Psoas muscle (tissue), 8 donors: ENCODE measurements around the gene ADAMTS12. TPM values are rescaled to one million over a fixed set of nuclear protein-coding genes. Genes with fewer than 3 reads are reported as not detected.

Experiments used
- ATAC-seq, 4 donors: fragments of 200-7000 bp; cut with Tn5 transposase; one replicate each; pipeline ENCODE4 v1.9.1; 2020; ENCODE audit warnings: moderate library complexity in 3 of 4, mild to moderate bottlenecking in 2 of 4
- DNase-seq, 2 donors: peaks; one replicate each; pipeline ENCODE4 v3.0.0-alpha.2; 2020
- H3K27ac ChIP-seq: fragments of 200-600 bp; one replicate; pipeline ENCODE4 v1.8.0; 2022
- H3K27me3 ChIP-seq, 3 donors: fragments of 200-600 bp in 1 of 3; one replicate each; pipeline versions ENCODE4 v1.6.1 to v1.8.0; 2013 to 2022; ENCODE audit warnings: low read length in 2 of 3, mild to moderate bottlenecking in 2 of 3, moderate library complexity in 1 of 3; ENCODE audit not compliant: insufficient read depth in 3 of 3
- H3K36me3 ChIP-seq, 2 donors: fragments of 200-600 bp in 1 of 2; one replicate each; pipeline versions ENCODE4 v1.6.1 to v1.8.0; 2013 to 2022; ENCODE audit warnings: low read depth in 1 of 2, mild to moderate bottlenecking in 1 of 2, moderate library complexity in 1 of 2; ENCODE audit not compliant: insufficient read depth in 1 of 2
- H3K4me1 ChIP-seq: fragments of 200-600 bp; one replicate; pipeline ENCODE4 v1.8.0; 2022
- H3K4me3 ChIP-seq: fragments of 200-600 bp; one replicate; pipeline ENCODE4 v1.8.0; 2022; ENCODE audit warnings: mild to moderate bottlenecking
- H3K9me3 ChIP-seq: fragments of 200-600 bp; one replicate; pipeline ENCODE4 v1.8.0; 2022
- CTCF ChIP-seq: fragments of 200-600 bp; IDR thresholded peaks from one replicate; pipeline ENCODE4 v1.8.0; 2022; ENCODE audit warnings: antibody characterized with exemption
- WGBS, 3 donors: extraction: QIAGEN DNeasy Blood & Tissue Kit; methylation state at CpG; one replicate each; pipeline versions ENCODE4 v1.1.6 to v1.1.7; 2013; 5-methylcytosine and 5-hydroxymethylcytosine counted together
- intact Hi-C, 2 donors: fragments of 100-400 bp; cut with DNase I; formaldehyde crosslinking; loops; one replicate each; pipeline versions ENCODE4 v1.11.0 to v1.14.2; 2022
- polyA plus RNA-seq, 3 donors: library from polyadenylated mRNA; stranded (reverse); fragments of 200-250 nt; gene quantifications; one replicate each; pipeline ENCODE4 v1.2.3, GENCODE V29; 2013
- total RNA-seq, 4 donors: library from RNA; stranded (reverse); fragmentation: NEBNext Ultra II Directional in 2 of 4; extraction: Animal tissue kit (Norgen Biotek cat#: 25700) in 2 of 4; gene quantifications; one replicate each; pipeline versions ENCODE4 v1.2.1 to v1.2.4, GENCODE V29; 2021 to 2023
- donor health status: healthy with polysubstance abuse.
- donor health status: DM: no; HTN: no; CAD: no; lungs with moderate emphysema.
- donor health status: Bipolar disorder and iron deficiency.
- donor health status: healthy.
- donor health status: DM: yes; HTN: yes; CAD: no.
- donor health status: DM: no; HTN: no; CAD: no.
- donor health status: DM: no; HTN: no; CAD: no.
- donor health status: DM: yes; HTN: yes; CAD: no.

The ADAMTS12 gene
- total and polyA plus RNA-seq, 7 donors = 0.19 to 1.2 (median 0.88) TPM

- no peak for DNase-seq
- no peak for ATAC-seq
- Histone ChIP-seq H3K4me1 (no peaks in the 10 kb centered on the region), H3K36me3 (no peaks in the 10 kb centered on the region), H3K4me3 (no peak overlapping the region), H3K27ac (no peak overlapping the region), H3K9me3 (no peaks in the 10 kb centered on the region), H3K27me3 (no peaks in the 10 kb centered on the region)
- 82 to 91% (median 83%) methylated on average over 2 of the region's 2 CpGs for WGBS, 3 donors
- intact Hi-C loops = no loop called here
- no peak for TF ChIP-seq CTCF
Observed at GRCh38 chr5:33737697-33738096, 154.1 kb downstream of the ADAMTS12 start.

DNA sequence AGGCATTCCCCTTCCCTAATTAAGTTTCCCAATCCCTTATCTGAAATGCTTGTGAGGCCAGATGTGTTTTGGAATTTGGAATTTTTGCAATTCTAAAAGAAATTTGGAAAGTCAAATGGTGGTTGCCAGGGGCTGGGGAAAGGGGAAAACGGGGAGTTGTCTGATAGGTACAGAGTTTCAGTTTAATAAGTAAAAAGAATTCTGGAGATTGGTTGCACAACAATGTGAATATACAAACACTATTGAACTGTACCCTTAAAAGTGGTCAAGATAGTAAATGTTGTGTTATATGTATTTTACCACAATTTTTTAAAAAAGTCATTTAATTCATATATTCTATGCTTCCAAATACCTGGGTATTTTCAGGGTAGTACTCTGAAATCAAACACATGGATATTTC, 154.5 kb downstream of the ADAMTS12 start:
- Histone ChIP-seq H3K4me3 (no peak overlapping the region), H3K27ac (no peak overlapping the region), H3K4me1 (no peaks in the 10 kb centered on the region), H3K27me3 (no peaks in the 10 kb centered on the region), H3K36me3 (no peaks in the 10 kb centered on the region), H3K9me3 (no peaks in the 10 kb centered on the region)
- no peak for TF ChIP-seq CTCF
- intact Hi-C loops = no loop called here
- DNase-seq (no peak), ATAC-seq (no peak)
- 71 to 84% (median 73%) methylated on average over 1 of the region's 1 CpG for WGBS, 3 donors

- Histone ChIP-seq H3K36me3 (no peaks in the 10 kb centered on the region), H3K27ac (no peak overlapping the region), H3K4me1 (no peaks in the 10 kb centered on the region), H3K4me3 (no peak overlapping the region), H3K27me3 (no peaks in the 10 kb centered on the region), H3K9me3 (no peaks in the 10 kb centered on the region)
- WGBS, 3 donors = 63 to 77% (median 69%) methylated on average over 3 of the region's 3 CpGs
- no peak for DNase-seq
- TF ChIP-seq CTCF = no peak
- ATAC-seq = no peak
- intact Hi-C loops = no loop called here
Observed at GRCh38 chr5:33736510-33736909, 155.3 kb downstream of the ADAMTS12 start.

GRCh38 chr5:33735072-33735471, 156.7 kb downstream of the ADAMTS12 start:
- DNase-seq (no peak), ATAC-seq (no peak)
- Histone ChIP-seq H3K27ac (no peak overlapping the region), H3K27me3 (no peaks in the 10 kb centered on the region), H3K9me3 (no peaks in the 10 kb centered on the region), H3K4me3 (no peak overlapping the region), H3K4me1 (no peaks in the 10 kb centered on the region), H3K36me3 (no peaks in the 10 kb centered on the region)
- 76 to 80% (median 80%) methylated on average over 4 of the region's 4 CpGs for WGBS, 3 donors
- TF ChIP-seq CTCF = no peak
- intact Hi-C loops = no loop called here

DNA sequence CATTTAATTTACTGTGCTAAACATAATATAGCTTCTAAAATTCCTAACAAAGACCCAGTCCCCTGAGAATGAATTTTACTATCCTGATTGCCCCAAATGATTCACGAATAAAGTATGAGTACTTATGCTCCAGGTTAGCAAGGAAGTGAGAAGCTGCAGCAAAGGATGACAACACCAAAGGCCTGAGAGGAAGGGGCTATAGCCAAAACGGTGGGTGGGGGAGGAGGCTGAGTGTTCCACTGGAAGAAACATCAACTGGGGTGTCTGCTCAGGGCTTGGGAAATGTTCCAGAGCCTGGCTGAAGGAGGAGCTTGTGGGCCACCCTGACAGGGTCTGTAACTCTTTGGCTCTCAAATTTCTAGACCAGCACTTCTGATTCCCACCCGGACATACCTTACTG, 157.3 kb downstream of the ADAMTS12 start:
- TF ChIP-seq CTCF = no peak
- intact Hi-C loops = no loop called here
- no peak for ATAC-seq

More for the DNA sequence above, 157.3 kb downstream of the ADAMTS12 start:
- H3K27ac ChIP-seq = no peak overlapping the region
- no peaks in the 10 kb centered on the region for H3K36me3 ChIP-seq
- no peaks in the 10 kb centered on the region for H3K9me3 ChIP-seq
- no peaks in the 10 kb centered on the region for H3K27me3 ChIP-seq
- H3K4me1 ChIP-seq = no peaks in the 10 kb centered on the region
- no peak overlapping the region for H3K4me3 ChIP-seq
- DNase-seq = no peak
- 13 to 23% (median 17%) methylated on average over 3 of the region's 3 CpGs for WGBS, 3 donors
